GM12878 (cell line): ENCODE results near the gene MCOLN1. TPM values are rescaled to one million over a fixed set of nuclear protein-coding genes. Genes with fewer than 3 reads are reported as not detected.

Experiments used
- ATAC-seq: fragments of 200-7000 bp; cut with Tn5 transposase; 3 replicates; pipeline ENCODE4 v1.9.1; 2020; ENCODE audit warnings: mild to moderate bottlenecking, moderate library complexity
- BruUV-seq: library from RNA; stranded (reverse); fragments of 400-500 nt; replicated peaks from 2 replicates; lab custom pipeline; 2021; lab: Mats Ljungman, UMichigan
- CTCF ChIA-PET: fragments of 300-600 bp; sonication (Branson Sonifier 250); formaldehyde crosslinking; extraction: SDS; loops from one replicate; lab custom pipeline; 2021; ENCODE audit warnings: inconsistent platforms; lab: Yijun Ruan, JAX
- POLR2A ChIA-PET: fragments of 350-600 bp; formaldehyde crosslinking; extraction: SDS; loops from one replicate; lab custom pipeline; 2021; ENCODE audit warnings: inconsistent platforms; lab: Charles Lee
- RAD21 ChIA-PET: fragments of 300-600 bp; sonication (Branson Sonifier 250); formaldehyde crosslinking; loops from one replicate; lab custom pipeline; 2023; ENCODE audit warnings: antibody characterized with exemption; ENCODE audit not compliant: unreplicated experiment; lab: Charles Lee
- SMC1A ChIA-PET: fragments of 300-600 bp; sonication (Branson Sonifier 250); formaldehyde crosslinking; loops from one replicate; lab custom pipeline; 2023; ENCODE audit not compliant: unreplicated experiment, uncharacterized antibody; lab: Charles Lee
- DNase-seq: peaks from one replicate; pipeline ENCODE4 v3.0.0-alpha.2; 2011; ENCODE audit warnings: low read depth, low spot score
- FAIRE-seq: peaks from 3 replicates; lab custom pipeline; 2011; peaks lifted over from hg19 to GRCh38; lab: Jason Lieb, UNC
- H2AFZ ChIP-seq: 2 replicates; pipeline ENCODE4 v1.6.0; 2011; ENCODE audit warnings: low read depth, low read length, control low read depth; ENCODE audit not compliant: control insufficient read depth
- H3K27ac ChIP-seq: 2 replicates; pipeline ENCODE4 v1.5.1; 2011; ENCODE audit warnings: control low read depth; ENCODE audit not compliant: control insufficient read depth, insufficient read depth
- H3K27me3 ChIP-seq, 2 experiments: replicated peaks in 1 of 2; 2 replicates each; pipeline versions ENCODE4 v1.6.0 to v1.6.1; 2011; ENCODE audit warnings: low read length in 1 of 2; ENCODE audit not compliant: control insufficient read depth in 2 of 2, insufficient read depth in 2 of 2
- H3K36me3 ChIP-seq, 2 experiments: 2 replicates each; pipeline ENCODE4 v1.5.1; 2011; ENCODE audit warnings: low read length in 1 of 2; ENCODE audit not compliant: control insufficient read depth in 2 of 2, insufficient read depth in 2 of 2
- H3K4me1 ChIP-seq: 2 replicates; pipeline ENCODE4 v1.6.1; 2011; ENCODE audit warnings: mild to moderate bottlenecking, low read length, moderate library complexity, mixed read lengths; ENCODE audit not compliant: control insufficient read depth, insufficient read depth
- H3K4me2 ChIP-seq: 2 replicates; pipeline ENCODE4 v1.6.0; 2011; ENCODE audit warnings: control low read depth; ENCODE audit not compliant: control insufficient read depth, insufficient read depth
- H3K4me3 ChIP-seq: fragments of 200-600 bp; sonication (generic); 2 replicates; pipeline ENCODE4 v1.5.1; 2016
- H3K79me2 ChIP-seq: 2 replicates; pipeline ENCODE4 v1.6.0; 2011; ENCODE audit warnings: low read length; ENCODE audit not compliant: control insufficient read depth, insufficient read depth
- H3K9ac ChIP-seq: 2 replicates; pipeline ENCODE4 v1.8.0; 2011; ENCODE audit warnings: low read length, control low read depth, mixed read lengths; ENCODE audit not compliant: control insufficient read depth, insufficient read depth
- H3K9me3 ChIP-seq: replicated peaks from 3 replicates; pipeline ENCODE4 v1.5.1; 2011; ENCODE audit warnings: mild to moderate bottlenecking, low read length; ENCODE audit not compliant: control insufficient read depth, insufficient read depth
- H4K20me1 ChIP-seq: 2 replicates; pipeline ENCODE4 v1.6.0; 2011; ENCODE audit not compliant: control insufficient read depth, insufficient read depth
- CBFB ChIP-seq: IDR thresholded peaks from 2 replicates; pipeline ENCODE4 v1.6.1; 2016; ENCODE audit warnings: antibody characterized with exemption, low read depth
- CHD4 ChIP-seq: fragments of 200-600 bp; sonication (generic); IDR thresholded peaks from 2 replicates; pipeline ENCODE4 v1.6.1; 2016; ENCODE audit warnings: mild to moderate bottlenecking
- E2F4 ChIP-seq: IDR thresholded peaks from 2 replicates; pipeline ENCODE4 v1.6.1; 2012; ENCODE audit warnings: low read depth, low read length, improper control_type of control experiment
- FOXK2 ChIP-seq: fragments of 450-650 bp; IDR thresholded peaks from 2 replicates; pipeline ENCODE4 v1.6.1; 2017; ENCODE audit warnings: mild to moderate bottlenecking, moderate library complexity
- LARP7 ChIP-seq: fragments of 450-650 bp; IDR thresholded peaks from 2 replicates; pipeline ENCODE4 v1.6.1; 2017; ENCODE audit warnings: mild to moderate bottlenecking
- PKNOX1 ChIP-seq: fragments of 450-650 bp; IDR thresholded peaks from 2 replicates; pipeline ENCODE4 v1.6.1; 2016; ENCODE audit warnings: mild to moderate bottlenecking
- POLR2A ChIP-seq: IDR thresholded peaks from 2 replicates; pipeline ENCODE4 v1.6.1; 2011; ENCODE audit warnings: low read depth, mild to moderate bottlenecking, low read length
- SIN3A ChIP-seq: IDR thresholded peaks from 2 replicates; pipeline ENCODE4 v1.6.1; 2012; ENCODE audit warnings: low read depth, low read length, improper control_type of control experiment
- SIX5 ChIP-seq: IDR thresholded peaks from 2 replicates; pipeline ENCODE4 v1.6.1; 2011; ENCODE audit warnings: mild to moderate bottlenecking, low read depth, low read length, moderate library complexity; ENCODE audit not compliant: severe bottlenecking
- SRF ChIP-seq, 2 experiments: IDR thresholded peaks; 2 replicates each; pipeline ENCODE4 v1.6.1; 2011; ENCODE audit warnings: low read depth in 2 of 2, low read length in 2 of 2, mild to moderate bottlenecking in 1 of 2, moderate library complexity in 1 of 2
- STAT3 ChIP-seq: IDR thresholded peaks from 2 replicates; pipeline ENCODE4 v1.6.1; 2011; ENCODE audit warnings: low read depth, low read length, improper control_type of control experiment
- SUZ12 ChIP-seq: fragments of 200-600 bp; sonication (generic); IDR thresholded peaks from one replicate; pipeline ENCODE4 v1.6.1; 2018; ENCODE audit warnings: antibody characterized with exemption, mild to moderate bottlenecking; ENCODE audit not compliant: unreplicated experiment
- WGBS: methylation state at CpG from one replicate; pipeline ENCODE4 v1.1.6; 2016; ENCODE audit warnings: low lambda C conversion rate; ENCODE audit not compliant: insufficient replicate concordance, insufficient coverage; ENCODE audit errors: missing lambda C conversion rate; 5-methylcytosine and 5-hydroxymethylcytosine counted together
- in situ Hi-C: fragments of 300-500 bp; cut with MboI; formaldehyde crosslinking; loops from 9 replicates; pipeline ENCODE4 v1.14.3; 2018; ENCODE audit warnings: mixed read lengths
- intact Hi-C: fragments of 100-400 bp; cut with micrococcal nuclease; formaldehyde crosslinking; loops from one replicate; pipeline ENCODE4 v1.14.2; 2022; ENCODE audit not compliant: unreplicated experiment
- polyA plus RNA-seq, 11 experiments: library from polyadenylated mRNA; depleted of rRNA in 4 of 11; unstranded in 6 of 11; stranded (reverse) in 5 of 11; fragments of >200 nt; fragmentation: Nextera tagmentation in 4 of 11; fragmentation: Illumina TruSeq in 1 of 11; extraction: Ambion mirVana in 4 of 11; extraction: Trizol in 1 of 11; gene quantifications; 1 replicate in 1 of 11; 2 replicates in 10 of 11; pipeline versions ENCODE4 v1.2.1 to v1.2.3, GENCODE V29; 2011 to 2016; ENCODE audit warnings: inconsistent platforms in 2 of 11, missing spikeins in 2 of 11, low read depth in 1 of 11
- total RNA-seq, 4 experiments: library from RNA; depleted of rRNA in 3 of 4; stranded (reverse); fragments of >200 nt in 3 of 4; fragmentation: Illumina TruSeq in 1 of 4; extraction: Trizol in 1 of 4; gene quantifications; 2 replicates each; pipeline versions ENCODE4 v1.2.1 to v1.2.3, GENCODE V29; 2013 to 2021
- TF ChIP-seq, protein P1 (sequence below): IDR thresholded peaks from 2 replicates; pipeline ENCODE4 v1.6.1; 2011; ENCODE audit warnings: low read depth, low read length, improper control_type of control experiment, borderline replicate concordance

Gene MCOLN1
- total and polyA plus RNA-seq, 10 of the 15 experiments (the other 5 are each of a cell fraction or from before 2014, with no cell fraction given), result 0.42 to 15.6 (median 4.9) TPM

- no peaks in the 10 kb centered on the region for H3K4me1 ChIP-seq
- H3K27ac ChIP-seq, result no peak overlapping the region
- no peak overlapping the region for H3K9ac ChIP-seq
- ATAC-seq (no peak), DNase-seq (no peak), FAIRE-seq (no peak)
- H3K4me2 ChIP-seq, result no peak overlapping the region
- WGBS, result 28% methylated on average over 5 of the region's 5 CpGs
- H3K79me2 ChIP-seq, result no peaks in the 10 kb centered on the region
- intact Hi-C loops, result no loop called here
- no peaks in the 10 kb centered on the region for H3K36me3 ChIP-seq
- POLR2A ChIA-PET, result no interaction called here
- H3K9me3 ChIP-seq, result no peaks in the 10 kb centered on the region
- H2AFZ ChIP-seq, result no peak overlapping the region
- SMC1A ChIA-PET, result no interaction called here
- TF ChIP-seq STAT3 (no peak), PKNOX1 (no peak), SIN3A (no peak), CHD4 (no peak), CBFB (no peak), E2F4 (no peak), POLR2A (no peak), FOXK2 (no peak), SRF (IDR thresholded peaks at IDR 0.05; ENCODE audit: low read depth in 2 of 2, low read length in 2 of 2) (no peak), SIX5 (no peak), SUZ12 (no peak), LARP7 (no peak)
- TF ChIP-seq, protein P1, sequence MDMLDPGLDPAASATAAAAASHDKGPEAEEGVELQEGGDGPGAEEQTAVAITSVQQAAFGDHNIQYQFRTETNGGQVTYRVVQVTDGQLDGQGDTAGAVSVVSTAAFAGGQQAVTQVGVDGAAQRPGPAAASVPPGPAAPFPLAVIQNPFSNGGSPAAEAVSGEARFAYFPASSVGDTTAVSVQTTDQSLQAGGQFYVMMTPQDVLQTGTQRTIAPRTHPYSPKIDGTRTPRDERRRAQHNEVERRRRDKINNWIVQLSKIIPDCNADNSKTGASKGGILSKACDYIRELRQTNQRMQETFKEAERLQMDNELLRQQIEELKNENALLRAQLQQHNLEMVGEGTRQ, result no peak
- H4K20me1 ChIP-seq, result no peaks in the 10 kb centered on the region
- in situ Hi-C loops, result no loop called here
- CTCF ChIA-PET, result interaction anchor here (2.2 kb wide), 1 partner anchor 54 kb away, joined by 5 read pairs; no protein-coding TSS in a partner anchor
- RAD21 ChIA-PET, result no interaction called here
- H3K27me3 ChIP-seq, result peaks cover 3 to 4% of the 10 kb centered on the region in 2 experiments; a peak in 2 of 4 replicates
- no TSS peak for BruUV-seq
- H3K4me3 ChIP-seq, result no peak overlapping the region
Measured at GRCh38 chr19:7513809-7514642, 8.4 kb upstream of the MCOLN1 start.
